ENCODE data around the gene SLC49A4. TPM values are rescaled to one million over a fixed set of nuclear protein-coding genes. Genes with fewer than 3 reads are reported as not detected.

Gene SLC49A4
- total RNA-seq, 4 donors from 2014 or later: 12.2 to 21.4 (median 15.9) TPM

DNA sequence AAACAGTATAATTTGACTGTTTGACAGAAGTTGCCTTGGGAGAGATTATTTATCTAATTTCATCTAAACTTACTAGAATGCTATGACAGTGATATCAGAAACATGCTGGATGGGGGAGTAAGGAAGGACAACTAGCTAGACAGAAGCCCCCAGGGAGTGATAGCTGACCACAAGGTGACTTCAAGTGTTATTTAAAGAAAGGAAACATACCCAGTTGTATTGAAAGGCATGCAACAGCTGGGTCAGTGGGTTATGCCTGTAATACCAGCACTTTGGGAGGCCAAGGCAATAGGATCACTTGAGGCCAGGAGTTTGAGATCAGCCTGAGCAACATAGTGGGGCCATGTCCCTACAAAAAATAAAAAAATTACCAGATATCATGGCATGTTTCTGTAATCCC is 69.6 kb downstream of the SLC49A4 start:
- DNase-seq: no peak
- TF ChIP-seq POLR2A (IDR thresholded peaks at IDR 0.05): no peak
- TF ChIP-seq, protein P1, sequence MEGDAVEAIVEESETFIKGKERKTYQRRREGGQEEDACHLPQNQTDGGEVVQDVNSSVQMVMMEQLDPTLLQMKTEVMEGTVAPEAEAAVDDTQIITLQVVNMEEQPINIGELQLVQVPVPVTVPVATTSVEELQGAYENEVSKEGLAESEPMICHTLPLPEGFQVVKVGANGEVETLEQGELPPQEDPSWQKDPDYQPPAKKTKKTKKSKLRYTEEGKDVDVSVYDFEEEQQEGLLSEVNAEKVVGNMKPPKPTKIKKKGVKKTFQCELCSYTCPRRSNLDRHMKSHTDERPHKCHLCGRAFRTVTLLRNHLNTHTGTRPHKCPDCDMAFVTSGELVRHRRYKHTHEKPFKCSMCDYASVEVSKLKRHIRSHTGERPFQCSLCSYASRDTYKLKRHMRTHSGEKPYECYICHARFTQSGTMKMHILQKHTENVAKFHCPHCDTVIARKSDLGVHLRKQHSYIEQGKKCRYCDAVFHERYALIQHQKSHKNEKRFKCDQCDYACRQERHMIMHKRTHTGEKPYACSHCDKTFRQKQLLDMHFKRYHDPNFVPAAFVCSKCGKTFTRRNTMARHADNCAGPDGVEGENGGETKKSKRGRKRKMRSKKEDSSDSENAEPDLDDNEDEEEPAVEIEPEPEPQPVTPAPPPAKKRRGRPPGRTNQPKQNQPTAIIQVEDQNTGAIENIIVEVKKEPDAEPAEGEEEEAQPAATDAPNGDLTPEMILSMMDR (IDR thresholded peaks at IDR 0.05): no peak
- H3K4me1 ChIP-seq: no peaks in the 10 kb centered on the region
- H3K27me3 ChIP-seq: no peaks in the 10 kb centered on the region
- H3K27ac ChIP-seq: no peak overlapping the region
- H3K9me3 ChIP-seq: no peaks in the 10 kb centered on the region
- H3K36me3 ChIP-seq: peaks cover 0 to 60% (median 0%) of the 10 kb centered on the region in 3 donors
- intact Hi-C loops (cut with DNase I): no loop called here
- no peak overlapping the region for H3K4me3 ChIP-seq

DNA sequence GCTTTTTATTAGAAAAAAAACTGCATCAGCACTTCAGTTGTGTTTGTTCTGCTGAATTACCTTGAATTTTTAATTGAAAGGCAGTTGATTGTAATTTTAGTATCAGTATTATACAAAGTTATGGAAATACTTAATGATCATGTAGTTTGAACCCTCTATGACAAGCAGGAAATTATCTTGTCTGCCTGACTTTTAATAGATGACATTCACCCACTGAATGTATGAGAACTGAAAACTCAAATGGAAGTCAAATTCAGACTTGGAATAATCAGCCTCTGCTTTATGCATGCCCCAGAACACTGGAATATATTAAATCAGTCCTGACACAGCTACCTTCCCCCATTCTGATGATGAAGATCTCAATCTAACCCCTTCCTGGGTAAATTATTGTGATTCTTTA is 73.5 kb downstream of the SLC49A4 start:
- peaks cover 0 to 44% (median 0%) of the 10 kb centered on the region in 3 donors for H3K36me3 ChIP-seq
- no peak for TF ChIP-seq POLR2A (IDR thresholded peaks at IDR 0.05)
- TF ChIP-seq, protein P1 (IDR thresholded peaks at IDR 0.05): no peak
- no peaks in the 10 kb centered on the region for H3K4me1 ChIP-seq
- H3K9me3 ChIP-seq: no peaks in the 10 kb centered on the region
- intact Hi-C loops (cut with DNase I): no loop called here
- DNase-seq: no peak
- H3K27ac ChIP-seq: no peak overlapping the region
- no peak overlapping the region for H3K4me3 ChIP-seq
- H3K27me3 ChIP-seq: no peaks in the 10 kb centered on the region

DNA sequence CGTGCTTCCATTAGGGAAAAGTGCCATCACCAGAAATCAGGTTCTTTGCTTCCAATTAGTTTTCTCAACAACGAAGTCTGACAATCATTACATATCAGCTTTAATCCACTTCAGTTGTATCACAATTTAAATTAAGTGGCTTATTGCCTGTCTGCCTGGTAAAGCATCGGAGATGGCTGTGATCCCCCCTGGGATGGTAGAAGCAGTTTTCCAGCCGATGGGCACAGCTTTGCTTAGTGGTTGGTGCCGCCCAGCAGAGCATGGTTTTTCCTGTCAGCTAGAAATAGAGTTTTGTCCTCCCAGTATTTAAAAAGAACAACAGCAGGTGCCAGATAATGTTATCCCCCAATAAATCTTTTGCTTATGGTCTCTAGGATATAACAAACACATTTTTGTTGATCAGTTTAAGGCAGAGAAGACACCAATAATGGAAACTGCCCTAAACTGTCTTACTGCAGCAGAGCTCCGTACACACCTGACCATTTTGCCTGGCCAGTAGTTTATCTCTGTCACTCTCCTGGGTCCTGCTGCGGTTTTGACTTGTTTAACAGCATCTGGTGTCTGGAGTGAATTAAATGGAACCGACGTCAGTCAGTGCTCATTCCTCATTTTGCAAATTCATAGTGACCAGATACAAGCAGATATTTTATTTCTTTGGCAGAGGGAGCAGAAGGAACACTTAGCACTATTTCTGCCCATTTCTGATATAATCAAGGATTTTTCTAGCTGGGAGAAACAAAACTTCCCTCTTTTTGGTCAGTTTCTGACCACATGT is 79.1 kb downstream of the SLC49A4 start:
- no peak for DNase-seq
- Histone ChIP-seq H3K36me3 (peaks cover 0 to 37% (median 0%) of the 10 kb centered on the region in 3 donors), H3K9me3 (no peaks in the 10 kb centered on the region), H3K27me3 (no peaks in the 10 kb centered on the region), H3K4me3 (no peak overlapping the region), H3K4me1 (no peaks in the 10 kb centered on the region), H3K27ac (no peak overlapping the region)
- intact Hi-C loops (cut with DNase I): no loop called here
- 90 to 91% methylated on average over 9 of the region's 9 CpGs for WGBS, 2 donors
- no peak for TF ChIP-seq POLR2A (IDR thresholded peaks at IDR 0.05)
- TF ChIP-seq, protein P1 (IDR thresholded peaks at IDR 0.05): no peak

DNA sequence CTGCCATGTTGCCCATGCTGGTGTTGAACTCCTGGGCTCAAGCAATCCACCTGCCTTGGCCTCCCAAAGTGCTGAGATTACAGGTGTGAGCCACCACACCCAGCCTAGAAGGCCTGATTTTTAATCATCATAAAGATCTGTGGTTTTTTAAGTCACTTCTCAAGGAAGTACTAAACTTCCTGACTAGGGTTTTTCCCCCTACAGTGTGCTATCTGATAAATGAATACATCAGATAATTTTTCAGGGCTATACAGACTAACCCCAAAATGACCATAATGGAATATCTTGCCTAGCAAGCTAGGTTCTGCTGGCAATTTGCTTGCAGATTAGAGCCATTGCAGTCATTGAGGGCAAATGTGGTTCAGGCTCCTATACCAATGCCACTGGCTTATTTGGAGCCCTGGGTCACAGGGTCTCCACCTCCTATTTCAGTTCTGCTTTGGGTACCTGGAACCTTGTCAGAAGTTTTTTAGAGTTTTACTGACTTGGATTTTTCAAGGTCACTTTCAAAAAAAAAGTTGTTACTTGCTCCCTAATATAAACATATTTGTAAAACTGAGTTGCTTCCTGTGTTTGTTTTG is 80.8 kb downstream of the SLC49A4 start:
- Histone ChIP-seq H3K36me3 (peaks cover 0 to 53% (median 0%) of the 10 kb centered on the region in 3 donors), H3K4me1 (no peaks in the 10 kb centered on the region), H3K4me3 (no peak overlapping the region), H3K27me3 (no peaks in the 10 kb centered on the region), H3K27ac (no peak overlapping the region), H3K9me3 (no peaks in the 10 kb centered on the region)
- no peak for TF ChIP-seq POLR2A (IDR thresholded peaks at IDR 0.05)
- TF ChIP-seq, protein P1 (IDR thresholded peaks at IDR 0.05): no peak
- intact Hi-C loops (cut with DNase I): no loop called here
- DNase-seq: no peak

DNA sequence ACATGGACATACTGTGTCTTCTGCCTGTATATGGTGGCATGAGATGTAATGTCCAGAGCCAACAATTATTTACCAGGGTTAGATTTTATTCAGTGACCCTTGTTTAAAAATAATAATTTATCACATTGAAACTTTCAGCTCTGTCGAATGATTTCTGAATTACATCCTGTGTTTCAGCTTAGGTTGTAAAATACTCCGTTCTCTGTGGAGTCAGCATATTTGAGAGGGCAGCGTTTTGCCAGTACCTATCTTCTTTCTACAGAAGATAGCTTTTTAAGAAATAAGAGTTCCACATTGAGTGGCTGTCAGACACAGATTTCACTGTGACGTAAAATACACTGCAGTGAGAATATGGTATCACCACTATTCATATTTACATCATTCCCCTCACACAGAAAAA is 85.3 kb downstream of the SLC49A4 start:
- no peaks in the 10 kb centered on the region for H3K27me3 ChIP-seq
- intact Hi-C loops (cut with DNase I): no loop called here
- no peaks in the 10 kb centered on the region for H3K4me1 ChIP-seq
- H3K9me3 ChIP-seq: no peaks in the 10 kb centered on the region
- 94% methylated on average over 4 of the region's 4 CpGs for WGBS, 2 donors
- H3K4me3 ChIP-seq: no peak overlapping the region
- TF ChIP-seq POLR2A (IDR thresholded peaks at IDR 0.05): no peak
- TF ChIP-seq, protein P1 (IDR thresholded peaks at IDR 0.05): no peak
- DNase-seq: no peak
- H3K27ac ChIP-seq: no peak overlapping the region
- peaks cover 0 to 34% (median 0%) of the 10 kb centered on the region in 3 donors for H3K36me3 ChIP-seq

Measured in esophagus squamous epithelium (tissue), 5 donors.